Choroid plexus epithelial cell (primary cell): ENCODE measurements around the gene MYT1.
"Not testable (repeated sequence)": the region's sequence is repeated elsewhere in the genome, so short reads cannot be mapped to it uniquely, and the experiment has no call there.

Experiments used
- DNase-seq: peaks from one replicate; pipeline ENCODE4 v3.0.0-alpha.2; 2010; ENCODE audit warnings: low read depth
- H3K4me3 ChIP-seq: 2 replicates; pipeline ENCODE4 v1.5.1; 2011; ENCODE audit warnings: low read depth, mild to moderate bottlenecking, control low read depth, low read length, moderate library complexity
- TF ChIP-seq, protein P1 (sequence below): conservative IDR thresholded peaks from 2 replicates; pipeline ENCODE4 v1.5.1; 2011; ENCODE audit warnings: low read depth, mild to moderate bottlenecking, control low read depth, inconsistent platforms, low read length, moderate library complexity

The MYT1 gene

DNA sequence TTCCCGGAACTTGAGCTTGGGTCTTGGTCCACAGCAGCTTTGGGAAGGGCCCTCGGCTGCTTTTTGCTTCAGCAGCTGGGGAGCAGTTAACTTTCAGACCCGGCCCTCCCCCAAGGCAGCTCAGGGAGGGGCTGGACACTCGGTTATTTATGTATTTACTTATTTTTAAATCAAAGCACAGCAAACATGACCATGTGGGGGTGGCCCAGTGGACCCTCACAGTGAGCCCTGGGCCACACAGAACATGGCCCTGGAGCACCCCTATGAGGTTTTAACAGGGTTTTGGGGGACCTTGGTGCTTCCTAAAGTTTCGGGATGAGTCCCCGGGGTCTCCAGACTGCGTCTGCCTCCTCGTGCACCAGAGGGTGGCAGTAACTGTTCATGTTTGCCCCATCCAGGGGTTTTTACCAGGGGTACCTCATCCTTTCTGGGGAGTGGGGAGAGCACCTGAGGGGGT is 30.3 kb upstream of the MYT1 start:
- DNase-seq, result peak; percentile 13
- no peak overlapping the region for H3K4me3 ChIP-seq
- TF ChIP-seq, protein P1, sequence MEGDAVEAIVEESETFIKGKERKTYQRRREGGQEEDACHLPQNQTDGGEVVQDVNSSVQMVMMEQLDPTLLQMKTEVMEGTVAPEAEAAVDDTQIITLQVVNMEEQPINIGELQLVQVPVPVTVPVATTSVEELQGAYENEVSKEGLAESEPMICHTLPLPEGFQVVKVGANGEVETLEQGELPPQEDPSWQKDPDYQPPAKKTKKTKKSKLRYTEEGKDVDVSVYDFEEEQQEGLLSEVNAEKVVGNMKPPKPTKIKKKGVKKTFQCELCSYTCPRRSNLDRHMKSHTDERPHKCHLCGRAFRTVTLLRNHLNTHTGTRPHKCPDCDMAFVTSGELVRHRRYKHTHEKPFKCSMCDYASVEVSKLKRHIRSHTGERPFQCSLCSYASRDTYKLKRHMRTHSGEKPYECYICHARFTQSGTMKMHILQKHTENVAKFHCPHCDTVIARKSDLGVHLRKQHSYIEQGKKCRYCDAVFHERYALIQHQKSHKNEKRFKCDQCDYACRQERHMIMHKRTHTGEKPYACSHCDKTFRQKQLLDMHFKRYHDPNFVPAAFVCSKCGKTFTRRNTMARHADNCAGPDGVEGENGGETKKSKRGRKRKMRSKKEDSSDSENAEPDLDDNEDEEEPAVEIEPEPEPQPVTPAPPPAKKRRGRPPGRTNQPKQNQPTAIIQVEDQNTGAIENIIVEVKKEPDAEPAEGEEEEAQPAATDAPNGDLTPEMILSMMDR, result peak; percentile 55

DNA sequence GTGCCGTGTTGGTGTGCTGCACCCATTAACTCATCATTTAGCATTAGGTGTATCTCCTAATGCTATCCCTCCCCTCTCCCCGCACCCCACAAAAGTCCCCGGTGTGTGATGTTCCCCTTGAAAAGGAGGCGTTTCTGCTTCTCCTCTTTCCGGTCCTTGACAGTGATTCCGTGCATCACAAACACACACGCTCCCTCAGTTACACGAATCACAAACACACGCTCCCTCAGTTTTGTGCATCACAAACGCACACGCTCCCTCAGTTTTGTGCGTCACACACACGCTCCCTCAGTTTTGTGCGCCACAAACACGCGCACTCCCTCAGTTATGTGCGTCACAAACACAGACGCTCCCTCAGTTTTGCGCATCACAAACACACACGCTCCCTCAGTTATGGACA is 29.5 kb upstream of the MYT1 start:
- not testable (repeated sequence) for DNase-seq, H3K4me3 ChIP-seq

DNA sequence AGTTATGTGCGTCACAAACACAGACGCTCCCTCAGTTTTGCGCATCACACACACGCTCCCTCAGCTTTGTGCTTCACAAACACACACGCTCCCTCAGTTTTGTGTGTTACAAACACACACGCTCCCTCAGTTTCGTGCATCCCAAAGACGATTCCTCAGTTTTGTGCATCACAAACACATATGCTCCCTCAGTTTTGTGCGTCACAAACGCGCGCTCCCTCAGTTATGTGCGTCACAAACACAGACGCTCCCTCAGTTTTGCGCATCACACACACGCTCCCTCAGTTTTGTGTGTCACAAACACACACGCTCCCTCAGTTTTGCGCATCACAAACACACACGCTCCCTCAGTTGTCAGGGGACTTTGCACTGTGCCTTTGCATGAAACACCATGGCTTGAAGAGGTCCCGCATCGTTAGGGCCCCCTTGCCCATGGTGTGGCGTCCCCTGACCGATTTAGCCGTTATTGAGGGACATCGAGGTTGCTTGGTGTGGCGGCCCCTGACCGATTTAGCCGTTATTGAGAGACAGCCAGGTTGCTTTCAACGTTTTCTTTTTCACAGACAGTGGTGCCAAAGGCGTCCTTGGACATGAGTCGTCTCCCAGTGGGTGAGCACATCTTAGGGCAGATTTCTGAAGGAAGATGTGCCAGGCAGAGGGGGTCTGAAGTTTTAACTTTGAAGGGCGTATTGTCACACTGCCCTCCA is 28.1 kb upstream of the MYT1 start:
- DNase-seq, result no peak
- TF ChIP-seq, protein P1, result no peak
- no peak overlapping the region for H3K4me3 ChIP-seq

DNA sequence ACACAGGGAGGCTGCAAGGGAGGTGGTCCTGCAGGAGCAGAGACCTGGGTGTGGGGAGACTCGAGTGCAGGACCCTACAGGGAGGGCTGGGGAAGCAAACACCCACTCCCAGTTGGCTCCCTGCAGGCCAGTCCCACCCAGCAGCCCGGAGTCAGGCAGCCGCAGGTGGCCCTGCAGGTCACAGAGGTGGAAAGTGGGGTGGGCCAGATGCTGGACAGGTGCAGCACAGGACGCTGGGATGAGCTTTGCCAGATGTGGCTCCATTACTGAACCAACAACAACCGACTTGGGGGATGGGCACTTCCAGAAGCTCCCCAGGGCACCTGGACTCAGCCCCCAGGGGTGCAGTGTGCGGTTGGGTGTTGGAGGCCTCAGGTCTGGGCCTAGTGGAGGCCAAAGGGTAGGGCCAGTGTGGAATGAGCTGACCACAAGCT is 26.6 kb upstream of the MYT1 start:
- TF ChIP-seq, protein P1, result no peak
- DNase-seq, result no peak
- H3K4me3 ChIP-seq, result no peak overlapping the region

DNA sequence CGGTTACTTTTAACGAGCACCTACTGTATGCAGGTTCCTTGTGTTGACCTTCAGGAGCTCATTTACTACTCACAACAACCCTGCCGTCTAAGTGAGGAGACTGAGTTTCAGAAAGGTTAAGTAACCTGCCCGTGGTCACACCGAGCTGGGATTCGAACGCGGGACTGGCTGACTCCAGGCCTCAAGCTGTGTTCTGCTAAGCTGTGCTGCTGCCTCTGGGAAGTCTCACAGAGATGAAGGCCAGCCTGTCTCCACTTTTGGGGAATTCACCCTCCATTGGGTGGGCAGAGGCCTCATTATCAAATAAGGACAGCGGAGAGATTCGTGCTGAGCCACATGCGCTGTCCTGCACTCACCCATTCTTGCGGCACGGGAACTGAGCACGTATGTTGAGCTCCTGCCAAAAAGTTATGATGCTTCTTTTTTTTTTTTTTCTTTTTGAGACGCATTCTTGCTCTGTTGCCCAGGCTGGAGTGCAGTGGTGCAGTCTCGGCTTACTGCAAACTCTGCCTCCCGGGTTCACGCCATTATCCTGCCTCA is 25.9 kb upstream of the MYT1 start:
- DNase-seq, result no peak
- H3K4me3 ChIP-seq, result no peak overlapping the region
- TF ChIP-seq, protein P1, result no peak

DNA sequence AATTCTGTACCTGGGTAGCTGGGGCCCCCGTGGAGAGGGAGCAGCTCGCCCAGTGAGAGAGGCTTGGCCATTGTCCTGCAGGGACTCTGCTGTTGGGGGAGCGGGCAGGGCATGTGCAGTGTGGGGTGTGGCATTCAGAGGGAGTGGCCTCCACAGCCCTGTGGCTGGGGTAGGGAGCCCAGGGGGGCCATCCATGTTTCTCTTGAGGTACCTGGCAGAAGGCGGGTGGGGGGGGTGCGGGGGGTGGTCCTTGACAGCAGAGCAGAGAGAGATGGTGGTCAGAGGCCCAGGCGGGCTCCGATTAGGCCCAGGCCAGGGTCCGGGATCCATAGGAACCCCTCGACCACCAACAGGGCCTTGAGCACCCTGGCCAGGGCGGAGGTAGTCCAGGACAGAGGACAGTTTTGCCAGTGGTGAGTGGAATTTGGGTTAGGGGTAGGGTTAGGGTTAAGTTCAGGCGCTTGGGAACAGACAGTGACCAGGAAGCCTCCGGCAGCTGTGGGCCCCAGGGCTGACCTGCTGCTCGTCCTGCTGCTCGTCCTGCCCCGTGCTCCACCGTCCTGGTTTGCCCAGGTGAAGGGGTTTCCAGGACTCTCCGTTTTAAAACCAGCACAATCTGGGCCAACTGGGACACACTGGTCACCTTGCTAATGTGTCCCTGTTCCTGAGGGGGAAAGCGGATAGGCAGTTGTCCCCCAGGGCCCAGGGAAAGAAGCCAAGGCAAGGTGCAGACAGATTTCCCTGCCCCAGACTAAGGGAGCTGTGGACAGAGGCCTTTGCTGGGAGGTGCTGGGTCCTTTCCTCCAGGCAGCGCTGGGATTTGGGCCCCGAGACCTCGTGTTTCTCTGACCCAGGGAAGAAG is 24.8 kb upstream of the MYT1 start:
- no peak for DNase-seq

More for the DNA sequence above, 24.8 kb upstream of the MYT1 start:
- TF ChIP-seq, protein P1, result no peak
- H3K4me3 ChIP-seq, result no peak overlapping the region
